ENCODE data around the gene ACOD1.

ACOD1 gene

GRCh38 chr13:76982061-76982460 lies 33.8 kb downstream of the ACOD1 start:
- intact Hi-C loops (cut with DNase I) = no loop called here
- DNase-seq = no peak

DNA sequence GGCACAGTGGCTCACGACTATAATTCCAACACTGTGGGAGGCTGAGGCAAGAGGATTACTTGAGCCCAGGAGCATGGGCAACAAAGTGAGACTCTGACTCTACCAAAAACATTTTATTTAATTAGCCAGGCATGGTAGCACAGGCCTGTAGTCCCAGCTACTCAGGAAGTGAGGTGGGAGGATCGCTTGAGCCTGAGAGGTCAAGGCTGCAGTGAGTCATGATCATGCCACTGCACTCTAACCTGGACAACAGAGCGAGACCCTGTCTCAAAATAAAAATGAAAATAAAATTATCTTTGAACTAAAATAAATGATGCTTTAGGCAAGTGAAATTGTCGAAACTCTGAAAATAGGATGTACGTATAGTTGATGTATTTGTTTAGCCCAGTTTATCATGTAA lies 35.4 kb downstream of the ACOD1 start:
- intact Hi-C loops (cut with DNase I) = no loop called here
- DNase-seq = no peak

- peak in 4 of 10 donors; percentile 7 to 13 (median 12) for DNase-seq
- intact Hi-C loops (cut with DNase I) = no loop called here
These were observed 43.1 kb downstream of the ACOD1 start for GRCh38 chr13:76991432-76991795.

DNA sequence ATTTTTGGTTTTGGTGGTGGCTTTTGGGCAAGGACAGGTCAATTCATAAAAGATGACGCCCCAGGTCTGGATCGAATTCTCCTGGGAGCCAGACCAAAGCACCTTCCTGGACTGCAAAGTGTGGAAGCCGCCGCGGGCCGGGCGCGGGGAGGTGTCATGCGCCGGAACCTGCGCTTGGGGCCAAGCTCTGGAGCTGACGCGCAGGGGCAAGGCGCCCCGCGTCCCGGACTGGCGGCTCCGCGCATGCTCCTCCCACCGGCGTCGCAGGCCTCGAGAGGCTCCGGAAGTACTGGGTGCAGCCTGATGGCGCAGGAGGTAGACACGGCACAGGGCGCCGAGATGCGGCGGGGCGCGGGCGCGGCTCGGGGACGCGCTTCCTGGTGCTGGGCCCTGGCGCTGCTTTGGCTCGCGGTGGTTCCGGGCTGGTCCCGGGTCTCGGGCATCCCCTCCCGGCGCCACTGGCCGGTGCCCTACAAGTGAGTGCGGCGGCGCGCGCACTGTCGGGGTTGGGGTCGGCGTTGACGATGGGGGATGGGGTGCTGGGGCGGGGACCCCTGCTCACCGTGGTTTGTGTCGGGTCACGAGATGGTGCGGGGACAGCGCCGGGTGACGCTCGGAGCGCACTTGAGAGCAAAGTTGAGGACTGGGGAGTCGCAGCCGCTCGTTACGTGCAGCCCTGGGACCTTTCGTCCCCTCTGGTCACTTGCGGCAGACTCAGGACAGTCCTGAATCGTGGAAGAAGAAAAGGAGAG lies 43.7 kb downstream of the ACOD1 start, which contains the start of gene CLN5:
TSS of gene CLN5 (plus strand) at position 286 of the 752 bp plus-strand sequence. CDS start at position 304, 18 bp downstream.
- intact Hi-C loops (cut with DNase I) = loop anchor here (2.0 kb wide), 1 partner anchor 35 kb away; the partner anchor contains the start of gene FBXL3

DNA sequence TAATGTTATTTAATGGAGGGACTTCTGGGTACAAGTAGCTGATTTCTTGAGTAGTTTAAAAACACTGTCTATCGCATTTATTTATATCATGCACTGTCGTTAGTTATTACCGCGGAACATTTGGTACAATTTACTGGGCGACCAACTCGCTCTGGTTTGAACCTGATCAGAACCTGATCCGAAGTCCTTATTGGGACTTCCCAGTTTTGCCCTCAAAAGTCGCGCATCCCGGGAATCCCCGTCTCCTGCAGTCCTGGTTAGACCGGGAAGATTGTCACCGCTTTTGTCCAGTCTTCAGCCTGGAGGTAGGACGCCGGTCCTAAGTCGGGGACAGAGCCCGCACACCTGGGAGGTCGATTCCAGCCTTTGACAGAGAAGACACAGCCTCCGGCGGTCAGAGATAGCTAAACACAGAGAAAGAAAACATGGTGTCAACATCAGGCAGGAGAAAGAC lies 44.3 kb downstream of the ACOD1 start:
- DNase-seq = peak in 7 of 10 donors; percentile 15 to 84 (median 29)
- intact Hi-C loops (cut with DNase I) = loop anchor here (2.0 kb wide), 1 partner anchor 34 kb away; the partner anchor contains the start of gene FBXL3

More for the DNA sequence above, 43.7 kb downstream of the ACOD1 start, which contains the start of gene CLN5:
- peak; percentile 90 to 99 (median 94) for DNase-seq

GRCh38 chr13:76993021-76993420 lies 44.7 kb downstream of the ACOD1 start:
- intact Hi-C loops (cut with DNase I) = loop anchor here (2.0 kb wide), 1 partner anchor 34 kb away; the partner anchor contains the start of gene FBXL3
- no peak for DNase-seq

GRCh38 chr13:76993473-76993872 lies 45.2 kb downstream of the ACOD1 start:
- intact Hi-C loops (cut with DNase I) = loop anchor here (2.0 kb wide), 1 partner anchor 33 kb away; the partner anchor contains the start of gene FBXL3
- DNase-seq = no peak

DNA sequence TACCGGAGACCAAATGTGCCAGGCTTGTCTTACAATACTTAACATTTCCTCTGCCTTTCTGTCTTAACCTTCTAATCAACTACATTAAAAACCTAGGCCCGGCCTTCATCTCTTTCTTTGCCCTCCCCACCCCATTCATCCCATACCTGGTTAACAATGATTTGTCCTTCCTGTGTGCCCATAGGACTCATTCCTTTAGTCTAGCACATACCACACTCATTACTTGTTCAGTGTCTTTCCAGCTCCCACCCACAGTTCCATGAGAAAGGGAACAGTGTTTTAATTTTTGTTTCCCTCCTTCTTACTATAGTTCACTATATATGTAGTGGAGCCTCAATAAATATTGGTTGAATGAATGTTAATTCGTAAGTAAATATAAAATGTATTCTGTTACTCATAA lies 46.0 kb downstream of the ACOD1 start:
- intact Hi-C loops (cut with DNase I) = no loop called here
- no peak for DNase-seq

DNA sequence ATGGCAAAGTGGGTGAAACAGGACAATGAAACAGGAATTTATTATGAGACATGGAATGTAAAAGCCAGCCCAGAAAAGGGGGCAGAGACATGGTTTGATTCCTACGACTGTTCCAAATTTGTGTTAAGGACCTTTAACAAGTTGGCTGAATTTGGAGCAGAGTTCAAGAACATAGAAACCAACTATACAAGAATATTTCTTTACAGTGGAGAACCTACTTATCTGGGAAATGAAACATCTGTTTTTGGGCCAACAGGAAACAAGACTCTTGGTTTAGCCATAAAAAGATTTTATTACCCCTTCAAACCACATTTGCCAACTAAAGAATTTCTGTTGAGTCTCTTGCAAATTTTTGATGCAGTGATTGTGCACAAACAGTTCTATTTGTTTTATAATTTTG lies 52.2 kb downstream of the ACOD1 start:
- DNase-seq = no peak
- intact Hi-C loops (cut with DNase I) = no loop called here

- intact Hi-C loops (cut with DNase I) = no loop called here
- no peak for DNase-seq
These were observed 53.2 kb downstream of the ACOD1 start for GRCh38 chr13:77001540-77001939.

- no peak for DNase-seq
- intact Hi-C loops (cut with DNase I) = no loop called here
These were observed 53.8 kb downstream of the ACOD1 start for GRCh38 chr13:77001963-77002587.

DNA sequence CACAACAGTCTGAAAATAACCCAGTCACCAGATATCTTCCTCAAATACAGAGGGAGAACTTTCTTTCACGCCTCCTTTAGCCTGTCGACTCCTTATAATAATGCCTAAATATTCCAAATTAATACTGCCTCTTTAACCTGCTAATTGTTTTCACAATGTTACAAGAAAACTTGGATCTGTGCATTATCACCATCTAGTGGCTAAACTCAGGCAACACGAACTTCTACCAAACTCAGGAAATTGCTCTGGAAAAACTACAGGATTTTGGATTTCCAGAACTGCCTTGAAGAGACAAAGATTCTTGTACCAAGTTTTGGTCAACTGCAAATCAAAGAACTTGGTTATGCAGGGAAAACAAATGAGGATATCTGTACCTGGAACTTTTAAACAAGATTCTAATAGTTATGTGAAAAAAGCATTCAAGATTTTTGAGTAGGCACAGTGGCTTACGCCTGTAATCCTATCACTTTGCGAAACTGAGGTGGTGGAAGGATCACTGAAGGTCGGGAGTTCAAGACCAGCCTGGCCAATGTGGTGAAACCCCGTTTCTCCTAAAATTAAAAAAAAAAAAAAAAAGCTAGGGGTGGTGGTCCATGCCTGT lies 54.4 kb downstream of the ACOD1 start:
- intact Hi-C loops (cut with DNase I) = no loop called here

More for the DNA sequence above, 54.4 kb downstream of the ACOD1 start:
- DNase-seq = no peak

All from posterior cingulate gyrus (tissue), 11 donors.